Neural cell (in vitro differentiated cells): Measurements from ENCODE around the gene KRTAP1-5. TPM values are rescaled to one million over a fixed set of nuclear protein-coding genes. Genes with fewer than 3 reads are reported as not detected.
"Not testable (repeated sequence)": the region's sequence is repeated elsewhere in the genome, so short reads cannot be mapped to it uniquely, and the experiment has no call there.

Source experiments
- H2AFZ ChIP-seq: fragments of 200-600, 300-800 bp; sonication (generic), shearing (Covaris generic); 2 replicates; pipeline ENCODE4 v1.6.0; 2014; ENCODE audit warnings: low read depth, mild to moderate bottlenecking, antibody characterized with exemption, low read length, moderate library complexity
- H3F3A ChIP-seq: fragments of 200-600 bp; shearing (Covaris generic); 2 replicates; pipeline ENCODE4 v1.6.1; 2016; ENCODE audit warnings: mild to moderate bottlenecking, moderate library complexity, mixed read lengths, antibody characterized with exemption, low read length; ENCODE audit not compliant: insufficient read depth, poor library complexity, severe bottlenecking
- H3K27ac ChIP-seq: fragments of 200-600, 300-800 bp; sonication (generic), shearing (Covaris generic); 2 replicates; pipeline ENCODE4 v1.5.1; 2014; ENCODE audit warnings: mild to moderate bottlenecking, low read length, moderate library complexity
- H3K27me3 ChIP-seq: fragments of 300-800, 200-600 bp; sonication (generic), shearing (Covaris generic); 2 replicates; pipeline ENCODE4 v1.6.0; 2014; ENCODE audit warnings: mild to moderate bottlenecking, low read depth, low read length, moderate library complexity; ENCODE audit not compliant: insufficient read depth
- H3K36me3 ChIP-seq: fragments of 300-800, 200-600 bp; sonication (generic), shearing (Covaris generic); 2 replicates; pipeline ENCODE4 v1.5.1; 2014; ENCODE audit warnings: mild to moderate bottlenecking, antibody characterized with exemption, low read length, moderate library complexity; ENCODE audit not compliant: insufficient read depth
- H3K4me2 ChIP-seq: fragments of 300-800, 200-600 bp; sonication (generic), shearing (Covaris generic); 2 replicates; pipeline ENCODE4 v1.6.0; 2014; ENCODE audit warnings: mild to moderate bottlenecking, low read length
- H3K4me3 ChIP-seq: fragments of 300-800, 200-600 bp; sonication (generic), shearing (Covaris generic); 2 replicates; pipeline ENCODE4 v1.5.1; 2014; ENCODE audit warnings: mild to moderate bottlenecking, low read length, moderate library complexity
- H3K79me2 ChIP-seq: fragments of 200-600 bp; shearing (Covaris generic); replicated peaks from 2 replicates; pipeline ENCODE4 v1.6.0; 2014; ENCODE audit warnings: mild to moderate bottlenecking, low read length, moderate library complexity; ENCODE audit not compliant: insufficient read depth
- H3K9ac ChIP-seq: fragments of 300-800, 200-600 bp; sonication (generic), shearing (Covaris generic); 2 replicates; pipeline ENCODE4 v1.6.1; 2016; ENCODE audit warnings: mild to moderate bottlenecking, low read length, mixed read lengths
- H3K9me2 ChIP-seq: fragments of 200-600 bp; shearing (Covaris generic); 2 replicates; pipeline ENCODE4 v1.6.1; 2016; ENCODE audit warnings: mild to moderate bottlenecking, low read length, mixed read lengths; ENCODE audit not compliant: insufficient read depth
- H3K9me3 ChIP-seq: fragments of 200-600, 300-800 bp; sonication (generic), shearing (Covaris generic); 2 replicates; pipeline ENCODE4 v1.6.1; 2016; ENCODE audit warnings: mild to moderate bottlenecking, mixed run types, low read length, moderate library complexity, mixed read lengths
- H4K20me1 ChIP-seq: fragments of 200-600 bp; shearing (Covaris generic); 2 replicates; pipeline ENCODE4 v1.6.1; 2016; ENCODE audit warnings: mild to moderate bottlenecking, mixed run types; ENCODE audit not compliant: insufficient read depth
- EP300 ChIP-seq: fragments of 450-650 bp; conservative IDR thresholded peaks from 2 replicates; pipeline ENCODE4 v1.6.1; 2014; ENCODE audit warnings: antibody characterized with exemption, mild to moderate bottlenecking, moderate library complexity; ENCODE audit not compliant: poor library complexity, severe bottlenecking
- POLR2AphosphoS5 ChIP-seq: IDR thresholded peaks from 2 replicates; pipeline ENCODE4 v1.6.1; 2012
- RAD21 ChIP-seq: fragments of 450-650 bp; conservative IDR thresholded peaks from 2 replicates; pipeline ENCODE4 v1.6.1; 2014; ENCODE audit warnings: antibody characterized with exemption, mild to moderate bottlenecking, moderate library complexity
- SMC3 ChIP-seq: fragments of 450-650 bp; conservative IDR thresholded peaks from 2 replicates; pipeline ENCODE4 v1.6.1; 2014; ENCODE audit warnings: antibody characterized with exemption, mild to moderate bottlenecking, moderate library complexity; ENCODE audit not compliant: poor library complexity
- TAF1 ChIP-seq: IDR thresholded peaks from 2 replicates; pipeline ENCODE4 v1.6.1; 2012; ENCODE audit warnings: low read depth
- polyA plus RNA-seq: library from polyadenylated mRNA; depleted of rRNA; stranded (reverse); fragments of >200 nt; gene quantifications from 2 replicates; pipeline ENCODE4 v1.2.3, GENCODE V29; 2014
- TF ChIP-seq, protein P1 (sequence below): fragments of 450-650 bp; IDR thresholded peaks from 2 replicates; pipeline ENCODE4 v1.5.1; 2014; ENCODE audit warnings: antibody characterized with exemption, mild to moderate bottlenecking, moderate library complexity; ENCODE audit not compliant: poor library complexity, severe bottlenecking
- TF ChIP-seq, protein P2 (sequence below): IDR thresholded peaks from 2 replicates; pipeline ENCODE4 v1.6.1; 2012; ENCODE audit warnings: borderline replicate concordance

The KRTAP1-5 gene
- polyA plus RNA-seq, 1 donor from 2014 or later = not detected

DNA sequence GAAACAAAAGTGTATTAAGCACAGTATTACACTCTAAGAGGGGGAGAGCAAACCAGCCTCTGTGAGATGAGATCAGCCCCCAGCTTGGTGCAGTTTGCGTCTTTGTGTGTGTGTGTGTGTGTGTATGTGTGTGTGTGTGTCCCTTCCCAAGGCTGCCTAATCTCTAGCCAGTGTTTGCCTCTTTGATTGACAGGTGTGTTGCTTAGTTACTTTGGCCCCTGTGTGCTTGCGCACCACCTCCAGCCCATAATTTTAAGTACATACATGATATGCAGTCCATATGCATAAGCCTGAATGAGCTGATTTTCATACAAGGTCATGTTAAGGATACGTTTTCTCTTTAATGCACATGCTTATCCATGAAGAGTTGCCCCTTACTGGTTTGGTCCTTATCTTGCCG lies 25.2 kb downstream of the KRTAP1-5 start:
- H3K27me3 ChIP-seq = no peaks in the 10 kb centered on the region
- H3K36me3 ChIP-seq = no peaks in the 10 kb centered on the region
- H3K4me2 ChIP-seq = no peak overlapping the region
- no peak overlapping the region for H3K4me3 ChIP-seq
- no peak overlapping the region for H3K27ac ChIP-seq
- TF ChIP-seq POLR2AphosphoS5 (no peak), RAD21 (no peak), SMC3 (no peak), TAF1 (no peak)
- TF ChIP-seq, protein P1, sequence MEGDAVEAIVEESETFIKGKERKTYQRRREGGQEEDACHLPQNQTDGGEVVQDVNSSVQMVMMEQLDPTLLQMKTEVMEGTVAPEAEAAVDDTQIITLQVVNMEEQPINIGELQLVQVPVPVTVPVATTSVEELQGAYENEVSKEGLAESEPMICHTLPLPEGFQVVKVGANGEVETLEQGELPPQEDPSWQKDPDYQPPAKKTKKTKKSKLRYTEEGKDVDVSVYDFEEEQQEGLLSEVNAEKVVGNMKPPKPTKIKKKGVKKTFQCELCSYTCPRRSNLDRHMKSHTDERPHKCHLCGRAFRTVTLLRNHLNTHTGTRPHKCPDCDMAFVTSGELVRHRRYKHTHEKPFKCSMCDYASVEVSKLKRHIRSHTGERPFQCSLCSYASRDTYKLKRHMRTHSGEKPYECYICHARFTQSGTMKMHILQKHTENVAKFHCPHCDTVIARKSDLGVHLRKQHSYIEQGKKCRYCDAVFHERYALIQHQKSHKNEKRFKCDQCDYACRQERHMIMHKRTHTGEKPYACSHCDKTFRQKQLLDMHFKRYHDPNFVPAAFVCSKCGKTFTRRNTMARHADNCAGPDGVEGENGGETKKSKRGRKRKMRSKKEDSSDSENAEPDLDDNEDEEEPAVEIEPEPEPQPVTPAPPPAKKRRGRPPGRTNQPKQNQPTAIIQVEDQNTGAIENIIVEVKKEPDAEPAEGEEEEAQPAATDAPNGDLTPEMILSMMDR = no peak
- no peak overlapping the region for H3K9ac ChIP-seq
- no peaks in the 10 kb centered on the region for H3K9me2 ChIP-seq
- no peaks in the 10 kb centered on the region for H3K9me3 ChIP-seq
- H2AFZ ChIP-seq = no peak overlapping the region
- H3K79me2 ChIP-seq = no peaks in the 10 kb centered on the region
- no peaks in the 10 kb centered on the region for H3F3A ChIP-seq
- H4K20me1 ChIP-seq = no peaks in the 10 kb centered on the region

DNA sequence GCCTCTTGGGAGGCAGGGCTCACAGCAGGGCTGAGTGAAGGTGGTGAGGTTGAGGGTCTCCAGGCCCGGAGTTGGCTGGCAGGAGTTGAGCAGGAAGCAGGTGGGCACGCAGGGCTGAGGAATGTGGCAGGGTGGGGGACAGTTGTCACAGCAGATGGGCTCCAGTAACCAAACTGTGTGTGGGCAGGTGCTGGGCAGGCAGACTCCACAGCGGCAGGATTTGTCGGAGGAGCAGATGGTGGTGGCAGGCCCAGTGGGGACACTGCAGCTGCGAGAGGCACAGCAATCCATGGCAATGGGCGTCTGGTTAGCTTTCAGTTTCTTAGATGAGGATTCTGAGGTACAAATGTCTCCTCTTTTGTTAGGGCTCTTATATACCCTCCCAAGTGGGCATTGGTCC lies 27.4 kb downstream of the KRTAP1-5 start, which contains the start of gene KRTAP3-2:
KRTAP3-2 (minus strand) TSS at position 344 of the 400 bp plus-strand sequence; CDS start at position 291, 53 bp downstream.
- H4K20me1 ChIP-seq, H3F3A ChIP-seq, H3K9ac ChIP-seq, H3K4me3 ChIP-seq, H3K9me3 ChIP-seq, H3K36me3 ChIP-seq, H3K79me2 ChIP-seq, H3K4me2 ChIP-seq, H2AFZ ChIP-seq, H3K27me3 ChIP-seq, H3K27ac ChIP-seq, H3K9me2 ChIP-seq: not testable (repeated sequence)

DNA sequence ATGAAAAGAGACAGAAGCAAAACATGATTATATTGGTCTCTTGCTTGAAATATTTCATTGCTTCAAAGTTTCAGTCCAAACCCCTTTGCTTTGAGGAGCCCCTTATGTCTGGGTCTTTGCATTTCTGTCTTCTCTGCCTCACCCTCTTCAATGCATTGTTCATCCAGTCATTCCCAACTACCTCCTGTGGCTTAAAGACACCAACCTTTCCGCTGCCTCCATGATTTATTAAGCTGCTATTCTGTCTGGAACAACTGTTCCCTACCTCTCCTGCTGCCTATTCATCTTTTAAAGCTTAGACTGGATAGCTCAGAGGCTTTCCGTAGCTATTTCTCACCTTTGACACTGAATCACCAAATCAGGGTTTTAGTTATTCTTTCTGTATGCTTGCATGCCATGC lies 29.6 kb downstream of the KRTAP1-5 start:
- Histone ChIP-seq H3K9ac (no peak overlapping the region), H3K4me3 (no peak overlapping the region), H3F3A (no peaks in the 10 kb centered on the region), H4K20me1 (no peaks in the 10 kb centered on the region), H3K79me2 (no peaks in the 10 kb centered on the region), H3K27ac (no peak overlapping the region), H3K36me3 (no peaks in the 10 kb centered on the region), H3K27me3 (no peaks in the 10 kb centered on the region), H2AFZ (no peak overlapping the region), H3K9me3 (no peaks in the 10 kb centered on the region), H3K9me2 (no peaks in the 10 kb centered on the region), H3K4me2 (no peak overlapping the region)
- TF ChIP-seq SMC3 = no peak
- TF ChIP-seq, protein P2, sequence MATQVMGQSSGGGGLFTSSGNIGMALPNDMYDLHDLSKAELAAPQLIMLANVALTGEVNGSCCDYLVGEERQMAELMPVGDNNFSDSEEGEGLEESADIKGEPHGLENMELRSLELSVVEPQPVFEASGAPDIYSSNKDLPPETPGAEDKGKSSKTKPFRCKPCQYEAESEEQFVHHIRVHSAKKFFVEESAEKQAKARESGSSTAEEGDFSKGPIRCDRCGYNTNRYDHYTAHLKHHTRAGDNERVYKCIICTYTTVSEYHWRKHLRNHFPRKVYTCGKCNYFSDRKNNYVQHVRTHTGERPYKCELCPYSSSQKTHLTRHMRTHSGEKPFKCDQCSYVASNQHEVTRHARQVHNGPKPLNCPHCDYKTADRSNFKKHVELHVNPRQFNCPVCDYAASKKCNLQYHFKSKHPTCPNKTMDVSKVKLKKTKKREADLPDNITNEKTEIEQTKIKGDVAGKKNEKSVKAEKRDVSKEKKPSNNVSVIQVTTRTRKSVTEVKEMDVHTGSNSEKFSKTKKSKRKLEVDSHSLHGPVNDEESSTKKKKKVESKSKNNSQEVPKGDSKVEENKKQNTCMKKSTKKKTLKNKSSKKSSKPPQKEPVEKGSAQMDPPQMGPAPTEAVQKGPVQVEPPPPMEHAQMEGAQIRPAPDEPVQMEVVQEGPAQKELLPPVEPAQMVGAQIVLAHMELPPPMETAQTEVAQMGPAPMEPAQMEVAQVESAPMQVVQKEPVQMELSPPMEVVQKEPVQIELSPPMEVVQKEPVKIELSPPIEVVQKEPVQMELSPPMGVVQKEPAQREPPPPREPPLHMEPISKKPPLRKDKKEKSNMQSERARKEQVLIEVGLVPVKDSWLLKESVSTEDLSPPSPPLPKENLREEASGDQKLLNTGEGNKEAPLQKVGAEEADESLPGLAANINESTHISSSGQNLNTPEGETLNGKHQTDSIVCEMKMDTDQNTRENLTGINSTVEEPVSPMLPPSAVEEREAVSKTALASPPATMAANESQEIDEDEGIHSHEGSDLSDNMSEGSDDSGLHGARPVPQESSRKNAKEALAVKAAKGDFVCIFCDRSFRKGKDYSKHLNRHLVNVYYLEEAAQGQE = no peak
- TF ChIP-seq, protein P1 = no peak
- TF ChIP-seq EP300 = no peak
- no peak for TF ChIP-seq TAF1
- TF ChIP-seq RAD21 = no peak
